ENCODE data around the gene RGS18.

Gene RGS18

DNA sequence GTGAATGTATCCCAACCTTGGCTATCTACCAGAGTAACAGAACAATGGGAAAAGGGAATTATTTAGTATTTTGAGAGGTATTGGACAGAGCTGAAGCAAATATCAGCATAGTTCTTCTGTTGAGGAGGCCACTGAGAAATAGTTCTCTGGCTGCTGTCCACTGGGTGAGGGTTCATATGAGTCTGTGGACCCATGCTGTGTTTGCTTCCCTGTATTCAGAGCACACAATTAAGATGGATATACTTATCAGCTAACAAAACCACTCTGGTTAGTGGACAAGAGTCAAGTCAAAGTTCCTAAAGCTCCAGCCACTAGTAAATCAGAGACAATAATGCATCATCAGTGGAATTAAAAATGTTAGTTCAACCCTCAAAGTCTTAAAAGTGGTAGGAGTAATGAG lies 66.1 kb downstream of the RGS18 start:
- TF ChIP-seq EGR1 (IDR thresholded peaks at IDR 0.05) (no peak), TCF12 (IDR thresholded peaks at IDR 0.05; ENCODE audit: low read depth) (no peak)

DNA sequence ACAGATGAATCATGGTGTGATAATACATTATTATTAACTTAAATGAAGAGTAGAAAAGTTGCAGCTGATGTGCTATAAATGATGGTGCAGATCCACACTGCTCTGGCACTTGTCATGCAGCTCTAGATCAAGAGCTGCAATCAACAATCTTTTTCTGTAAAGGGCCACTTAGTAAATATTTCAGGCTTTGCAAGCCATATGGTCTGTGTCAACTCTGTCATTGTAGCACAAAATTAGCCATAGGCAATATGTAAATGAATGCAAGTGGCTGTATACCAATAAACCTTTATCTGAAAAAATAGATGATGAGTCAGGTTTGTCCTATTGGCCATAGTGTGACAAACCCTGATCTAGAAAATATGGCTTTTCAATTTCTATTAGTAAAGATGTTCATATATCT lies 66.6 kb downstream of the RGS18 start:
- no peak for TF ChIP-seq YY1 (IDR thresholded peaks at IDR 0.05; ENCODE audit: low read depth)
- TF ChIP-seq NFIC (IDR thresholded peaks at IDR 0.05) = no peak
- no peak for TF ChIP-seq EGR1 (IDR thresholded peaks at IDR 0.05)
- TF ChIP-seq TAF1 (IDR thresholded peaks at IDR 0.05; ENCODE audit: low read depth) = no peak
- no peak for TF ChIP-seq FOXM1 (IDR thresholded peaks at IDR 0.05; ENCODE audit: borderline replicate concordance, low read depth)
- no peak for TF ChIP-seq CEBPB (IDR thresholded peaks at IDR 0.05)
- no peak for TF ChIP-seq ZBTB7A (IDR thresholded peaks at IDR 0.05; ENCODE audit: low read depth)
- no peak for TF ChIP-seq CREB1 (IDR thresholded peaks at IDR 0.05; ENCODE audit: low read depth)
- TF ChIP-seq, protein P1, sequence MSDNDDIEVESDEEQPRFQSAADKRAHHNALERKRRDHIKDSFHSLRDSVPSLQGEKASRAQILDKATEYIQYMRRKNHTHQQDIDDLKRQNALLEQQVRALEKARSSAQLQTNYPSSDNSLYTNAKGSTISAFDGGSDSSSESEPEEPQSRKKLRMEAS (IDR thresholded peaks at IDR 0.05) = no peak
- no peak for TF ChIP-seq TCF12 (IDR thresholded peaks at IDR 0.05; ENCODE audit: low read depth)

DNA sequence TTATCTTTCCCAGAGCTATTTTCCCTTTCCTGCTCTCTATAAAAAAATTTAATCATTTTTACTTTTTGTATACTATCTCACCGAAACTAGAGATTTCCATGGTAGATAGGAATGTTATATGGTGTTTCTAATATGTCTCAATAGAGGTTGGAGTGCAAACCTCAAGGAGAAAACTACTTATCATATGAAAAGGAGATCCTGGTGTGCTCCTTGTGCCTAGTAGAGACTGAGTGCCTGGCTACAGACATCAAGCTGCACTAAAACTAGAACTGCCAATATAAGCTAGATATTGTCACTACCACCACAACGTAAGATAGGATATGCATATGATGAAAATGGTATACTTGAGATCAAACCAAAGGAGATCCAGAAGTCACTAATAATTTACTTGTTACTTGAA lies 67.0 kb downstream of the RGS18 start:
- TF ChIP-seq YY1 (IDR thresholded peaks at IDR 0.05; ENCODE audit: low read depth) (no peak), EP300 (IDR thresholded peaks at IDR 0.05; ENCODE audit: borderline replicate concordance) (no peak), TEAD4 (IDR thresholded peaks at IDR 0.05) (no peak), RAD21 (IDR thresholded peaks at IDR 0.05; ENCODE audit: low read depth) (no peak), TAF1 (IDR thresholded peaks at IDR 0.05; ENCODE audit: low read depth) (no peak), TCF12 (IDR thresholded peaks at IDR 0.05; ENCODE audit: low read depth) (no peak), ZBTB7A (IDR thresholded peaks at IDR 0.05; ENCODE audit: low read depth) (no peak), CREB1 (IDR thresholded peaks at IDR 0.05; ENCODE audit: low read depth) (no peak), EGR1 (IDR thresholded peaks at IDR 0.05) (no peak), NFIC (IDR thresholded peaks at IDR 0.05) (no peak)
- TF ChIP-seq, protein P2, sequence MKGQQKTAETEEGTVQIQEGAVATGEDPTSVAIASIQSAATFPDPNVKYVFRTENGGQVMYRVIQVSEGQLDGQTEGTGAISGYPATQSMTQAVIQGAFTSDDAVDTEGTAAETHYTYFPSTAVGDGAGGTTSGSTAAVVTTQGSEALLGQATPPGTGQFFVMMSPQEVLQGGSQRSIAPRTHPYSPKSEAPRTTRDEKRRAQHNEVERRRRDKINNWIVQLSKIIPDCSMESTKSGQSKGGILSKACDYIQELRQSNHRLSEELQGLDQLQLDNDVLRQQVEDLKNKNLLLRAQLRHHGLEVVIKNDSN (IDR thresholded peaks at IDR 0.05) = no peak
- TF ChIP-seq, protein P3, sequence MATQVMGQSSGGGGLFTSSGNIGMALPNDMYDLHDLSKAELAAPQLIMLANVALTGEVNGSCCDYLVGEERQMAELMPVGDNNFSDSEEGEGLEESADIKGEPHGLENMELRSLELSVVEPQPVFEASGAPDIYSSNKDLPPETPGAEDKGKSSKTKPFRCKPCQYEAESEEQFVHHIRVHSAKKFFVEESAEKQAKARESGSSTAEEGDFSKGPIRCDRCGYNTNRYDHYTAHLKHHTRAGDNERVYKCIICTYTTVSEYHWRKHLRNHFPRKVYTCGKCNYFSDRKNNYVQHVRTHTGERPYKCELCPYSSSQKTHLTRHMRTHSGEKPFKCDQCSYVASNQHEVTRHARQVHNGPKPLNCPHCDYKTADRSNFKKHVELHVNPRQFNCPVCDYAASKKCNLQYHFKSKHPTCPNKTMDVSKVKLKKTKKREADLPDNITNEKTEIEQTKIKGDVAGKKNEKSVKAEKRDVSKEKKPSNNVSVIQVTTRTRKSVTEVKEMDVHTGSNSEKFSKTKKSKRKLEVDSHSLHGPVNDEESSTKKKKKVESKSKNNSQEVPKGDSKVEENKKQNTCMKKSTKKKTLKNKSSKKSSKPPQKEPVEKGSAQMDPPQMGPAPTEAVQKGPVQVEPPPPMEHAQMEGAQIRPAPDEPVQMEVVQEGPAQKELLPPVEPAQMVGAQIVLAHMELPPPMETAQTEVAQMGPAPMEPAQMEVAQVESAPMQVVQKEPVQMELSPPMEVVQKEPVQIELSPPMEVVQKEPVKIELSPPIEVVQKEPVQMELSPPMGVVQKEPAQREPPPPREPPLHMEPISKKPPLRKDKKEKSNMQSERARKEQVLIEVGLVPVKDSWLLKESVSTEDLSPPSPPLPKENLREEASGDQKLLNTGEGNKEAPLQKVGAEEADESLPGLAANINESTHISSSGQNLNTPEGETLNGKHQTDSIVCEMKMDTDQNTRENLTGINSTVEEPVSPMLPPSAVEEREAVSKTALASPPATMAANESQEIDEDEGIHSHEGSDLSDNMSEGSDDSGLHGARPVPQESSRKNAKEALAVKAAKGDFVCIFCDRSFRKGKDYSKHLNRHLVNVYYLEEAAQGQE (IDR thresholded peaks at IDR 0.05; ENCODE audit: low read depth) = no peak

DNA sequence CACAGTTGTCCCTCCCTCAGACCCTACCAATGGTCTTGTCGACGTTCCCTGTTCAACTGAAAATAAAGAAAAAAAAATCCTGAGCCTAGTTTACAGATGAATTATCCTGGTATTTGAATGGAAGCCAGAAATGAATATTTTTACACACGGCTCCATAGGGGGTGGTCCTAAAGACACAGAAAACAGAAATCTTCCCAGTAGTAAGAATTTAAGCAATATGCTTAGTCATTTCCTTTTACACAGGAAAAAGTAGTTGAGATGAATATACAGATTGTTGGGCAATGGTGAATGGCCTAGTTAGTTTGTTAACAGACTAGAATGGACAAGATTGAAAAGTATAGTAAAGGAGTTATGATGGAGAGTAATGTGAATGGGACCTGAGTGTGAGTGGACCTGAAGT lies 67.4 kb downstream of the RGS18 start:
- TF ChIP-seq TEAD4 (IDR thresholded peaks at IDR 0.05) (no peak), TCF12 (IDR thresholded peaks at IDR 0.05; ENCODE audit: low read depth) (no peak), RAD21 (IDR thresholded peaks at IDR 0.05; ENCODE audit: low read depth) (no peak), CEBPB (IDR thresholded peaks at IDR 0.05) (no peak), YY1 (IDR thresholded peaks at IDR 0.05; ENCODE audit: low read depth) (no peak), CREB1 (IDR thresholded peaks at IDR 0.05; ENCODE audit: low read depth) (no peak), EGR1 (IDR thresholded peaks at IDR 0.05) (no peak), ZBTB7A (IDR thresholded peaks at IDR 0.05; ENCODE audit: low read depth) (no peak), TAF1 (IDR thresholded peaks at IDR 0.05; ENCODE audit: low read depth) (no peak), FOXM1 (IDR thresholded peaks at IDR 0.05; ENCODE audit: borderline replicate concordance, low read depth) (no peak), NFIC (IDR thresholded peaks at IDR 0.05) (no peak), EP300 (IDR thresholded peaks at IDR 0.05; ENCODE audit: borderline replicate concordance) (no peak)
- TF ChIP-seq, protein P2 (IDR thresholded peaks at IDR 0.05) = no peak
- TF ChIP-seq, protein P3 (IDR thresholded peaks at IDR 0.05; ENCODE audit: low read depth) = no peak
- TF ChIP-seq, protein P1 (IDR thresholded peaks at IDR 0.05) = no peak

DNA sequence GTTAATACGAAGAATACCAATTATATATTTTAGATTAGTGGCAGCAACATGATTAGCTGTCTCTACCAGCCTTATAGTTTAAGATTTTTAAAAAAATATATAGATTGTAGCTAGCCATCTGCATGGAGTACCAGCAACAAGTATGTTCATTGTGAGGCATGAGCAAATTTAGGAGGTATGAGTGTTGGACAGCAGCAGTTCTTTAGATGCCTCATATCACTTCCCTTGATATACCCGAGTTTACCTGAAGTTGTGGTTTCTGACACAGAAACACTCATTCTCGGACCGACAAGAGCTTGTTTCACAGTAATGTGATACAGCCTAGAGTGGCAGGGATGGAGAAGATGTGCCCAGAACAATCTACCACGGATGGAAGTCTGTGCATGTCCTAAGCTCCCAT lies 69.1 kb downstream of the RGS18 start:
- TF ChIP-seq, protein P3 (IDR thresholded peaks at IDR 0.05; ENCODE audit: low read depth) = 0 out of 2 replicates have a peak, but pooled peaks have one; percentile 31
- TF ChIP-seq TEAD4 (IDR thresholded peaks at IDR 0.05) = no peak
- TF ChIP-seq FOXM1 (IDR thresholded peaks at IDR 0.05; ENCODE audit: borderline replicate concordance, low read depth) = no peak
- TF ChIP-seq, protein P2 (IDR thresholded peaks at IDR 0.05) = no peak
